NCI-H2196 treated with DMSO at 0.1 percent for 48 hours (cell line): ENCODE measurements around the gene MIB1.

ENCODE experiments used
- DNase-seq: peaks from one replicate; lab custom pipeline; 2025; ENCODE audit not compliant: unreplicated experiment; lab: John Stamatoyannopoulos, UW

The MIB1 gene

GRCh38 chr18:21809725-21810124 is 69.1 kb downstream of the MIB1 start:
- no peak for DNase-seq

DNA sequence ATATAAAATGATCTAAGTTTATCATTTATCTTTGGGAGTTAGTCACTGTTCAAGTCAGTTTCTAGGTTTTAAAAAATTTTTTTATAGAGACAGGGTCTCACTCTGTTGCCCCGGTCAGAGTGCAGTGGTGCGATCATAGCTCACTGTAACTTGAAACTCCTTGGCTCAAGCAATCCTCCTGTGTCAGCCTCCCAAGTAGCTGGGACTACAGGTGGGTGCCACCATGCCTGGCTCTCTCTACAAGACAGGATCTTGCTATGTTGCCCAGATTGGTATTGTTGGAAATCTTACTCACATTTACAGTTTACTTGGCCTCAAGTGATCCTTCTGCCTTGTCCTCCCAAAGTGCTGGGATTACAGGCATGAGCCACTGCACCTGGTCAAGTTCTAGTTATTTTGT is 74.5 kb downstream of the MIB1 start:
- no peak for DNase-seq

DNA sequence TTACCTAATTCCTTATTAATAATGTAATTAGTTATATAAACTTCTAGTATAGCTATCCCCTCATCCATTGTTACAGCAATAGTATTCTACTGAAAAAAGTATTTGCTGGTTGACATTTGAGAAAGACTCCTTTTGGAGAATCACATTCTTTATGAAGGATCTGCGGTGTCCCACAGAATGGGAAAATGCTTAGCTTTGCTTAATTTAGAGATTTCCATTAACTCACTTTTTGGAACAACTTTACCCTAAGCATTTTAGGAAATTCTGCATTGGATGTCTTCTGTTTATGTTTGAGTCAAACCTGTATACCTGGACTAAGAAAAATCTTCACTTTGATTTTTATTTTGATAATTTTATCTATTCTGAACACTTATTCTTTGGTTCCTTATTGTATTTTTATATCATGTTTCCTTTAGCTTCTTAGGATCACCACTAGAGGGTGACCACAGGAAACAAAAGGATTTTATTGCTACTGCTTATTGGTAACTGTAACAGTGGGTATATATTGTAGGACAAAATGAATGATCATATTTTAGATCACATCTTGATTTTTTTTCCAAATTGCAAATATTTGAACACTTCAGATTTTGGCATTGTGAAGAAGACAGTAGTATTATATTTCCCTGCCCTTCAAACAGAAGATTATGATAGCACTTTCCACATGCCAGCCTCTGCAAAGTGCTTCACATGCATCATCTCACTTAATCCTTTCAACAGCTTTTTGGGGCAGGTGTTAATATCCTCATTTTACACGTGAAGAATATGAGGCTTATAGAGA is 79.6 kb downstream of the MIB1 start:
- DNase-seq: no peak

DNA sequence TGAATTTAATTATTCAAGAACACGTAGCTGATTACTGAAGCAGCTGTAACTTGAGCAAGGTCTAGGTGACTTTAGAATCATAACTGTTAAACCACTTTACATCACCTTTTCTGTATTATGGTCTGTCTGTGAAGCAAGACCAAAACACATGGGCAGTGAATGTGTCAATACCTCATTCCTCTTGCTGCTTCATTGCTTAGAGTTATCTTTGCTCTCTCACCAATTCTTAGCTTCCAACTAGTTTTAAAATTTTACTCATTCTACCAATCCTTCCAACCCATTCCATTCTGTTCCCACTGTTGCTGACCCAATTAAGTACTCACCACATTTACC is 80.2 kb downstream of the MIB1 start:
- no peak for DNase-seq

DNA sequence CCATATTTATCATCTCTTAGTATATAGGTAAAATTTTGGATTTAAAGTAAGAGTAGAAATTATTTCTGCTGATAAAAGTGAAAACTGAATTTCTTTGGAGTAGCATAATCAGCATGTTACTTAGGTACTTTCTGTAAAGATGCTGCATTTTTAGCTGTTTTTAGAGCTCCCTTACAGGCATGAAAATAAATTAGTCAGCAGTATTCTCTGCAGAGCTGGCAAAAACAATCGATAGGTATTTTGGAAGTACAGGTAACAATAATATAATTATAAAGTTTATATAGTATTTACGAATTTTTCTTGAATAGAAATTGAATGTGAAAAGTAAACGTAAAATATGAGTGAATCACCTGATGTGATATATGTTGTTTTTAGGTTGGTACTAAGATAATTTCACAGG is 83.3 kb downstream of the MIB1 start:
- no peak for DNase-seq

DNA sequence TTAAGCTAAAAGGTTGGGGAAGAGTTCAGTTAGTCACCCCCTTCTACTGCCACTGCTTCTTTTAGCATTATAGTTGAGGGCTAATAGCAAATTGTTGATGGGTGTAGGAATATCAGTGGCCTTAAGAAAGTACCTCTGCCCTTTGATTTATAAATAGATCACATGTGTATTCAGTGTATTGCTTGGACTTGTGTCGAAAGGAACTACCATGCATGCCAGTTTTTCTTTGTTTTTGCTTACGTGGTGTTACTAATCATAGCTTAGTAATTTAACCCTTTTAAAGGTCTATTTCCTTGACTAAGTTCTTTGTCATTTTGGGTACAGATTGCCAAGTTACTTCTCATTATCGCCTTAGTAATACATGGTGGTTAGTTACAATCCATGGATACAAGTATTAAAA is 85.6 kb downstream of the MIB1 start:
- DNase-seq: no peak

- no peak for DNase-seq
Observed at GRCh38 chr18:21826641-21827302, 86.2 kb downstream of the MIB1 start.

DNA sequence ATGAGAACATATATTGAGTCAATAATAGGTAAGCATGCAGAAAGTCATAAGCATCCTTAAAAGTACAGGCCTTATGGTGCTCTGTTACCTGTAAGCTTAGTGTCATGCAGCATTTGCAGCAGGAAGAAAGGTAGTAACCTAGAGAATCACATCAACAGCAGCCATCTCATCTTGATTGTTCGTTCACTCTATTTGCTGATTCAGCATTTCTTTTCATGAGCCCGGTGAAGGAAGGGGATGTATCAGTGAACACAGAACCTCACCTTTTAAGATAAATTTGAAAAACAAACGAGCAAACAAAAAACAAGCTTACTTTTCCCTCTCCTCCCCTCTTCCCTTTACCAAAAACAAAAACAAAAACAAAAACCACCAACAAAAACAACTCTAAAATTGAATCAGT is 89.9 kb downstream of the MIB1 start:
- no peak for DNase-seq

GRCh38 chr18:21831413-21831831 is 90.8 kb downstream of the MIB1 start:
- DNase-seq: no peak

DNA sequence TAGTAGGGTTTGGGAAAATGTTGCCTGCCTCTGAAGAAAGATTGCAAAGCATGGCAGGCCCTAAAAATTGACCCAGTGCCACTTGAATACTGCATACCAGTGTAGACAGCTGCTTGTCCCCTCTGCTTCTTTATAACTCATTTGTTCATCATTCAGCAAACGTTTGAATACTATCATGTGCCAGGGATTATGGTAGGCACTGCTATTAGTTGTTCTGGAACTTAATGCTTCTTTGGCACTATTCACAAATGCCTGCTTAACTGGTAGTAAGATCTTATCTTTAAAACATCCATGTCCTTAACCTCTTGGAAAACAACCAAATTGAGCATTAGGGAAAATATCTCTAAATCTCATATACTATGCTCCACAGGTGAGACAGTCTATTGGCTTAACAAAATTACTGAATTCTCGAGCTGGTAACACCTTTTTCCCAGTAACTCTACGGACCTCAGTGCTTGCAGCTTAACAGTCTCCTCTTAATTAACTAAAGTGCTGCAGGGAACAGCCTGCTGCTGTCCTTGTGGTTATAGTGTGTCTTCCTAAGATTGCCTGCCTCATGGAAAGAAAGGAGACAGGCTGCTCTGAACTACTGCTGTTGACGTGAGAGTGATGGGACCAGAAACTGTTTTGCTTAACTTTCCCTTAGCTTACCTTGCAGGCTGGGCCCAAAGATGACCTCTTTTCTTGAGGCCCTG is 93.2 kb downstream of the MIB1 start:
- DNase-seq: no peak

GRCh38 chr18:21834299-21834660 is 93.7 kb downstream of the MIB1 start:
- no peak for DNase-seq

- DNase-seq: no peak
Observed at GRCh38 chr18:21841570-21841969, 101.0 kb downstream of the MIB1 start.

DNA sequence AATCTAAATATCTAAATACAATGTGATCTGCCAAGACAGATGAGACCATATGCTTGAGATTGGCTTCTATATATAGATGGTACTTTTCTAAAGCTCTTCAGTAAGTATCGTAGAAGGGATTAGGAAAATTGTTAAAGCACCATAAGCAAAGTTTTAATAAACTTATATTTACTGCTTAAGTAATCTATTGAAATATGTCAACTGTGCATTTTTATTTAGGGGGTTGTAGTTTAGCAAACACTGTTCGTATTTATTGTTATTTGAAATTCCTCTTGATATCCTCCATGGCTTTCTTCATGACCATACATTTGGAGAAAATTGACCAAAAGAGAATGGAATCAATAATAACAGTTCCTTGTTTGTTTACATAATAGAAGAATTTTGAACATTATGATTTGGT is 102.7 kb downstream of the MIB1 start:
- no peak for DNase-seq

GRCh38 chr18:21851327-21851961 is 110.9 kb downstream of the MIB1 start:
- no peak for DNase-seq

DNA sequence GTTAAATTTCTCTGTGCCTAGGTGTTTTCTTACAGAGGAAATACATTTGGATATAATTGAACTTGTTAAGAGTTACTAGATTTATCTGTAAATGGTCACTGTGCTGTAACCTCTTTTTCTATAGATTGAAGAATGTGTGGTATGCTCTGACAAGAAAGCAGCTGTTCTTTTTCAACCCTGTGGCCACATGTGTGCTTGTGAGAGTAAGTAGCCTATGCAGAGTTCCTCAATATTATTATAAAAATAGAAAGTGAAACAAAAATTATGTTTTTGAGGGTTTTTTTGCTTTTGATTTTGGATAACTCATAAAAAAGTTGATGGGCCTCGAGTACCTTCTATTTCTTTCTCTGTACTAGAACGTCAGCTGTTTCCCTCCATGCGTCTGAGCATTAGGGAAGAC is 112.4 kb downstream of the MIB1 start:
- DNase-seq: no peak

DNA sequence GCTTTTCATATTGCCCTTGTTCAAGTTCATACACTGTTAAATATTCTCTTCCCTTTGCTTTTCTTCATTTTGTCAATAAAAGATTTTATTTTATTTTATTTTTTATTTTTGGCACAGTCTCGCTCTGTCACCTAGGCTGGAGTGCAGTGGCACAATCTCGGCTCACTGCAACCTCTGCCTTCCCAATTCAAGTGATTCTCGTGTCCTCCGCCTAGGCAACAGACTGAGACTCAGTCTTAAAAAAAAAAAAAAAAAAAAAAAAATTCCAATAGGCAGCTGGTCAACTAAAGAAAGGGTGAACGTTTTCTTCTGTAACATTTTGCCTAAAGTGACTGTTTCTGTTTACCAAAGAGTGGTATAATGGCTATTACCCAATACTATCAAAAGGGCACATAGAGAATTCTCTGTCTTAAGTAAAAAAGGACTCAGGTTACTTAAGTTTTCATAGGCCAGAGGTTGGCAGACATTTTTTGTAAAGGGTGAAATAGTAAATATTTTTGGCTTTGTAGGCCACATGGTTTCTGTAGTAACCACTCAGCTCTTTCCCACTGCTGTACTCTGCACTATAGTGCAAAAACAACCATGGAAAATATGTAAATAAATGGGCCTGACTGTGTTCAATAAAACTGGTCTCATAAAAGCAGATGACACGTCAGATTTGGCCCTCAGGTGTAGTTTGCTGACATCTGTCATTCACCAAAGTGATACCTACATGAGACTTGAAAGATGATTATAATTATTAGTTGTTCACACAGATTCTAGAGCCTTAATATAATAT is 113.4 kb downstream of the MIB1 start:
- DNase-seq: no peak

- DNase-seq: no peak
Observed at GRCh38 chr18:21855432-21855831, 114.8 kb downstream of the MIB1 start.

- no peak for DNase-seq
Observed at GRCh38 chr18:21857871-21858270, 117.3 kb downstream of the MIB1 start.

GRCh38 chr18:21858544-21858943 is 118.0 kb downstream of the MIB1 start:
- DNase-seq: no peak

- no peak for DNase-seq
Observed at GRCh38 chr18:21864386-21864785, 123.8 kb downstream of the MIB1 start.

GRCh38 chr18:21865043-21865442 is 124.5 kb downstream of the MIB1 start:
- no peak for DNase-seq
